GM12891 (cell line): ENCODE results near the gene EXD3.

Source experiments
- PAX5 ChIP-seq: IDR thresholded peaks from 2 replicates; pipeline ENCODE4 v1.6.1; 2011; ENCODE audit warnings: low read length, moderate library complexity, mild to moderate bottlenecking; ENCODE audit not compliant: insufficient read depth, severe bottlenecking
- POLR2A ChIP-seq: IDR thresholded peaks from 2 replicates; pipeline ENCODE4 v1.6.1; 2011; ENCODE audit warnings: low read depth, low read length, control low read depth
- POLR2AphosphoS5 ChIP-seq: IDR thresholded peaks from 2 replicates; pipeline ENCODE4 v1.6.1; 2011; ENCODE audit warnings: low read depth, low read length, control low read depth
- POU2F2 ChIP-seq: IDR thresholded peaks from 2 replicates; pipeline ENCODE4 v1.6.1; 2011; ENCODE audit warnings: low read depth, mild to moderate bottlenecking, control low read depth, low read length, moderate library complexity
- SPI1 ChIP-seq: IDR thresholded peaks from 2 replicates; pipeline ENCODE4 v1.6.1; 2011; ENCODE audit warnings: low read depth, low read length, control low read depth
- TAF1 ChIP-seq: IDR thresholded peaks from 2 replicates; pipeline ENCODE4 v1.6.1; 2011; ENCODE audit warnings: low read depth, low read length, control low read depth

- TF ChIP-seq TAF1 (no peak), PAX5 (no peak), POLR2A (no peak), POLR2AphosphoS5 (no peak), SPI1 (no peak), POU2F2 (no peak)
Measured at GRCh38 chr9:137446851-137447471, 24.0 kb upstream of the EXD3 start.
